ENCODE results near the gene TNFRSF1A.

Gene TNFRSF1A

DNA sequence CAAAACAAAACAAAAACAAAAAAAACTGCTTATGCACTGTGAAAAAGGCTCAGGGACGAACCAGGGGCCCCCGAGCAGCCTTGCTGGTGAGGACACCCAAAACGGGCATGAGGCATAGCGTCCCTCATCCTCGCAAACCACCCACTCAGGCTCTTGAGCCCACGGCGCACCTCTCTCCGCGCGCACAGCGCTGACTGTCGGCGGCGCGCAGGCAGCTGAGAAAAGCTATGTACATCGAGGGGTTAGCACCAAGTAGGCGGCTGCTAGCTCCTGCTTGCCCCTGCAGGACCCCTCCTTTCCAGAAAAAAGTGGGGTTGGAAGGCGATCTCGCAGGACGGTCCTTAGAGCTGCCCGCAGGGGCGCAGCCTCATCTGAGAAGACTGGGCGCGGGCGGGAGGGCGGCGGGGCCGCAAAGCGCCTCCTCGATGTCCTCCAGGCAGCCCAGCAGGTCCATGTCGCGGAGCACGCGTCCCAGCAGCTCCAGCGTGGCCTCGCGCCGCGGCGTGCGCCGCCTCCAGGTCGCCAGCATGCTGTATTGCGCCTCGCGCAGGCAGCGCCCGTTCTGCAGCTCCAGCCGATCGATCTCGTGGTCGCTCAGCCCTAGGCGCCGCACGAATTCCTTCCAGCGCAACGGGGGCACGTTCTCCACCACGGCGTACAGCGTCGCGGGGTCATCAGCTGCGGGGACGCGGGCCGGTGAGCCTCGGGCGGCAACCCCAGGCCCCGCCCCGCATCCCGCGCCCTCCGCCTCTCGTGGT, 12.8 kb downstream of the TNFRSF1A start:
- Histone ChIP-seq H3K4me1 (ENCODE audit: insufficient read depth, low read length) (0 out of 2 replicates have a peak, but pooled peaks cover 4% of the 10 kb centered on the region), H4K20me1 (ENCODE audit: insufficient read depth, low read length) (peaks cover 36% of the 10 kb centered on the region; the same call in 1 of the 2 replicates), H3K4me3 (ENCODE audit: low read depth in 1 of 2, low read length in 2 of 2) (no peak overlapping the region), H2AFZ (ENCODE audit: low read depth, low read length) (no peak overlapping the region), H3K4me2 (ENCODE audit: insufficient read depth, low read length) (no peak overlapping the region), H3K9ac (ENCODE audit: low read depth, low read length) (no peak overlapping the region), H3K27me3 (ENCODE audit: insufficient read depth, low read length, poor library complexity) (no peaks in the 10 kb centered on the region), H3K9me3 (ENCODE audit: insufficient read depth, low read length, severe bottlenecking) (no peaks in the 10 kb centered on the region), H3K27ac (ENCODE audit: low read length) (no peak overlapping the region), H3K79me2 (ENCODE audit: insufficient read depth, low read length) (peaks cover 13% of the 10 kb centered on the region), H3K36me3 (ENCODE audit: insufficient read depth, low read length) (peaks cover 65% of the 10 kb centered on the region)
- TF ChIP-seq, protein P1, sequence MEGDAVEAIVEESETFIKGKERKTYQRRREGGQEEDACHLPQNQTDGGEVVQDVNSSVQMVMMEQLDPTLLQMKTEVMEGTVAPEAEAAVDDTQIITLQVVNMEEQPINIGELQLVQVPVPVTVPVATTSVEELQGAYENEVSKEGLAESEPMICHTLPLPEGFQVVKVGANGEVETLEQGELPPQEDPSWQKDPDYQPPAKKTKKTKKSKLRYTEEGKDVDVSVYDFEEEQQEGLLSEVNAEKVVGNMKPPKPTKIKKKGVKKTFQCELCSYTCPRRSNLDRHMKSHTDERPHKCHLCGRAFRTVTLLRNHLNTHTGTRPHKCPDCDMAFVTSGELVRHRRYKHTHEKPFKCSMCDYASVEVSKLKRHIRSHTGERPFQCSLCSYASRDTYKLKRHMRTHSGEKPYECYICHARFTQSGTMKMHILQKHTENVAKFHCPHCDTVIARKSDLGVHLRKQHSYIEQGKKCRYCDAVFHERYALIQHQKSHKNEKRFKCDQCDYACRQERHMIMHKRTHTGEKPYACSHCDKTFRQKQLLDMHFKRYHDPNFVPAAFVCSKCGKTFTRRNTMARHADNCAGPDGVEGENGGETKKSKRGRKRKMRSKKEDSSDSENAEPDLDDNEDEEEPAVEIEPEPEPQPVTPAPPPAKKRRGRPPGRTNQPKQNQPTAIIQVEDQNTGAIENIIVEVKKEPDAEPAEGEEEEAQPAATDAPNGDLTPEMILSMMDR (IDR thresholded peaks at IDR 0.05; ENCODE audit: borderline replicate concordance, extremely low read depth, low read length, poor library complexity, severe bottlenecking): no peak
- no peak for TF ChIP-seq EZH2 (IDR thresholded peaks at IDR 0.05; ENCODE audit: borderline replicate concordance, low read depth, low read length, severe bottlenecking)
- DNase-seq (no peak), ATAC-seq (ENCODE audit: insufficient read depth, low read depth) (no peak)

- ATAC-seq (ENCODE audit: insufficient read depth, low read depth): no peak
- 0 out of 2 replicates have a peak, but pooled peaks cover 5% of the 10 kb centered on the region for H3K79me2 ChIP-seq (ENCODE audit: insufficient read depth, low read length)
- H3K27ac ChIP-seq (ENCODE audit: low read length): no peak overlapping the region
- DNase-seq: no peak
- H3K9ac ChIP-seq (ENCODE audit: low read depth, low read length): no peak overlapping the region
- H3K4me3 ChIP-seq (ENCODE audit: low read depth in 1 of 2, low read length in 2 of 2): no peak overlapping the region
- peaks cover 28% of the 10 kb centered on the region; the same call in 1 of the 2 replicates for H4K20me1 ChIP-seq (ENCODE audit: insufficient read depth, low read length)
- TF ChIP-seq, protein P1 (IDR thresholded peaks at IDR 0.05; ENCODE audit: borderline replicate concordance, extremely low read depth, low read length, poor library complexity, severe bottlenecking): no peak
- no peak for TF ChIP-seq EZH2 (IDR thresholded peaks at IDR 0.05; ENCODE audit: borderline replicate concordance, low read depth, low read length, severe bottlenecking)
- H3K9me3 ChIP-seq (ENCODE audit: insufficient read depth, low read length, severe bottlenecking): no peaks in the 10 kb centered on the region
- no peak overlapping the region for H3K4me2 ChIP-seq (ENCODE audit: insufficient read depth, low read length)
- no peaks in the 10 kb centered on the region for H3K27me3 ChIP-seq (ENCODE audit: insufficient read depth, low read length, poor library complexity)
- 0 out of 2 replicates have a peak, but pooled peaks cover 8% of the 10 kb centered on the region for H3K4me1 ChIP-seq (ENCODE audit: insufficient read depth, low read length)
- H3K36me3 ChIP-seq (ENCODE audit: insufficient read depth, low read length): peaks cover 55% of the 10 kb centered on the region
- no peak overlapping the region for H2AFZ ChIP-seq (ENCODE audit: low read depth, low read length)
These were observed 13.7 kb downstream of the TNFRSF1A start for GRCh38 chr12:6328045-6328779.

DNA sequence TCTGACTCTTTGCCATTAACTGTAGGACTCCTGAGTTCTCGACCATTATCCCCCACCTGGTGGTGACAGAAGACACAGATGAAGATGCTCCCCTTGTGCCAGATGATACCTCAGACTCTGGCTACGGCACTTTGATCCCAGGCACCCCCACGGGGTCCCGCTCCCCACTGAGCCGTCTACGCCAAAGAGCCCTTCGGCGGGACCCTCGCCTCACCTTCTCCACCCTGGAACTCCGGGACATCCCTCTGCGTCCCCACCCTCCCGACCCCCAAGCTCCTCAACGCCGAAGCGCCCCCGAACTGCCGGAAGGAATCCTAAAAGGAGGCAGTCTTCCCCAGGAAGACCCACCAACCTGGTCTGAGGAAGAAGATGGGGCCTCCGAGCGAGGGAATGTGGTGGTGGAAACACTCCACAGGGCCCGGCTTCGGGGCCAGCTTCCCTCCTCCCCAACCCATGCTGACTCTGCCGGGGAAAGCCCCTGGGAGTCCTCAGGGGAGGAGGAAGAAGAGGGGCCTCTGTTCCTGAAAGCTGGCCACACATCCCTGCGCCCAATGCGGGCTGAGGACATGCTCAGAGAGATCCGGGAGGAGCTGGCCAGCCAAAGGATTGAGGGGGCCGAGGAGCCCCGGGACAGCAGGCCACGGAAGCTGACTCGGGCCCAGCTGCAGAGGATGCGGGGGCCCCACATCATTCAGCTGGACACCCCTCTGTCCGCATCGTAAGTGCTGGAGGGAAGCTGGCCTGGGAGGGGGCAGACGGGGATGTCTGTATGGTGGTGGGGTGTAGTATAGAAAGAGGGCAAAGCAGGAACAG, 14.4 kb downstream of the TNFRSF1A start:
- DNase-seq (no peak), ATAC-seq (ENCODE audit: insufficient read depth, low read depth) (no peak)
- no peaks in the 10 kb centered on the region for H3K27me3 ChIP-seq (ENCODE audit: insufficient read depth, low read length, poor library complexity)
- no peak overlapping the region for H3K27ac ChIP-seq (ENCODE audit: low read length)
- H2AFZ ChIP-seq (ENCODE audit: low read depth, low read length): no peak overlapping the region
- peaks cover 48% of the 10 kb centered on the region for H3K36me3 ChIP-seq (ENCODE audit: insufficient read depth, low read length)
- no peaks in the 10 kb centered on the region for H3K9me3 ChIP-seq (ENCODE audit: insufficient read depth, low read length, severe bottlenecking)
- H3K9ac ChIP-seq (ENCODE audit: low read depth, low read length): no peak overlapping the region
- H3K4me2 ChIP-seq (ENCODE audit: insufficient read depth, low read length): no peak overlapping the region
- 0 out of 2 replicates have a peak, but pooled peaks cover 8% of the 10 kb centered on the region for H3K4me1 ChIP-seq (ENCODE audit: insufficient read depth, low read length)
- peaks cover 21% of the 10 kb centered on the region; the same call in 1 of the 2 replicates for H4K20me1 ChIP-seq (ENCODE audit: insufficient read depth, low read length)
- 0 out of 2 replicates have a peak, but pooled peaks cover under 1% of the 10 kb centered on the region for H3K79me2 ChIP-seq (ENCODE audit: insufficient read depth, low read length)
- TF ChIP-seq, protein P1 (IDR thresholded peaks at IDR 0.05; ENCODE audit: borderline replicate concordance, extremely low read depth, low read length, poor library complexity, severe bottlenecking): no peak
- no peak for TF ChIP-seq EZH2 (IDR thresholded peaks at IDR 0.05; ENCODE audit: borderline replicate concordance, low read depth, low read length, severe bottlenecking)
- H3K4me3 ChIP-seq (ENCODE audit: low read depth in 1 of 2, low read length in 2 of 2): no peak overlapping the region
